GM21786 (cell line): Measurements from ENCODE around the gene LINC01488.

Source experiments
- ATAC-seq: cut with Tn5 transposase; IDR thresholded peaks from one replicate; pipeline ENCODE4 v1.9.1; 2021; ENCODE audit not compliant: unreplicated experiment

LINC01488 gene

GRCh38 chr11:69462106-69462951, 19.1 kb upstream of the LINC01488 start:
- ATAC-seq, result no peak

- ATAC-seq, result no peak
Measured at GRCh38 chr11:69463181-69463994, 18.1 kb upstream of the LINC01488 start.

GRCh38 chr11:69463995-69464960, 17.2 kb upstream of the LINC01488 start:
- ATAC-seq, result no peak

- ATAC-seq, result no peak
Measured at GRCh38 chr11:69465236-69466000, 16.0 kb upstream of the LINC01488 start.

- no peak for ATAC-seq
Measured at GRCh38 chr11:69466039-69466438, 15.4 kb upstream of the LINC01488 start.

- ATAC-seq, result no peak
Measured at GRCh38 chr11:69467196-69467595, 14.3 kb upstream of the LINC01488 start.

- ATAC-seq, result no peak
Measured at GRCh38 chr11:69467646-69468045, 13.8 kb upstream of the LINC01488 start.

GRCh38 chr11:69468221-69468620, 13.2 kb upstream of the LINC01488 start:
- ATAC-seq, result no peak

GRCh38 chr11:69468911-69469885, 12.3 kb upstream of the LINC01488 start:
- ATAC-seq, result no peak

GRCh38 chr11:69470301-69470700, 11.2 kb upstream of the LINC01488 start:
- no peak for ATAC-seq

GRCh38 chr11:69470793-69471728, 10.4 kb upstream of the LINC01488 start:
- ATAC-seq, result no peak

GRCh38 chr11:69471729-69472540, 9.5 kb upstream of the LINC01488 start:
- no peak for ATAC-seq

- ATAC-seq, result no peak
Measured at GRCh38 chr11:69472541-69473275, 8.8 kb upstream of the LINC01488 start.

GRCh38 chr11:69473276-69473845, 8.1 kb upstream of the LINC01488 start:
- ATAC-seq, result no peak

- no peak for ATAC-seq
Measured at GRCh38 chr11:69474736-69475135, 6.7 kb upstream of the LINC01488 start.
